Dermis blood vessel endothelial cell (primary cell): ENCODE results near the gene CCT3. TPM values are rescaled to one million over a fixed set of nuclear protein-coding genes. Genes with fewer than 3 reads are reported as not detected.
A peak's percentile ranks its signal among the peaks of the same experiment; 100 is the strongest.

ENCODE experiments used
- DNase-seq: peaks from one replicate; pipeline ENCODE4 v3.0.0; 2010
- total RNA-seq: library from RNA; depleted of rRNA; stranded (reverse); fragments of >200 nt; gene quantifications from 2 replicates; pipeline ENCODE4 v1.2.3, GENCODE V29; 2014

CCT3 gene
- total RNA-seq, 1 donor from 2014 or later, result 552 TPM

- no peak for DNase-seq
Measured at GRCh38 chr1:156276966-156277381, 61.1 kb downstream of the CCT3 start.

DNA sequence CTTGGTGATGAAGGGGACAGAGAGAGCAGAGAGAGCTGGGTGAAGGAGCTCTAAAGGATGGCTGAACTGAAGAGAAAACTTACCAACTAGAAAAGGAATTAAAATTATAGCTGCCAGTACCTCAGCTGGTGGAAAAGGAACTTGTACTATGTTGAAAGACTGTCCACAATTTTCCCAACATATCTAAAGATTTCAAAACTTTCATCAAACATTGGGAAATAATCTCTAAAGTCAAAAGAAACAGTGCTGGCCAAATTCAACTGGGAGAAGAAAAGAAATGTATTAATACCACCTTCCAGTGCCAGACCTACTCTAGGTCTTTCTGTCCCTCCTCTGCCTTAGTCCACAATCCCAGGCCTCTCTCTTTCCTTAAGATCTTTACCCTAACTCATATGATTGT lies 61.6 kb downstream of the CCT3 start:
- DNase-seq, result no peak

DNA sequence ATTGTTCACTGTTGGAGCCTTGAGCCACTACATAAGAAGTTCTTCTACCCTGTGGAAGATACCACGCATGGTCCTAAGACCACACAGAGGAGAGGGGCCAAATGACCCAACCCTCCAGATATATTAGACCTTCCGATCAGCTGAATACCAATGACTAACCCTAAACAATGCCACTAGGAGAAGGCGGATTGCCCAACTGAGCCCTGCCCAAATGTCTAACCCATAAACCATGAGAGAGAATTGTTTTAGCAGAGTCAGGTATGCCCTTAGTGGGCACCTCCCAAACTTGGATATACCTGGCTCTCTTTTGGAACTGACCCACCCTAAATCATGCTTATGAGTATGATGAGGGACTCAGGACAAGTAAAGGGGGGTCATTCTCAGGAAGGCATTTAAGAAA lies 67.8 kb downstream of the CCT3 start:
- DNase-seq, result no peak

GRCh38 chr1:156268336-156268735 lies 69.8 kb downstream of the CCT3 start:
- no peak for DNase-seq

- DNase-seq, result no peak
Measured at GRCh38 chr1:156266051-156266450, 72.0 kb downstream of the CCT3 start.

DNA sequence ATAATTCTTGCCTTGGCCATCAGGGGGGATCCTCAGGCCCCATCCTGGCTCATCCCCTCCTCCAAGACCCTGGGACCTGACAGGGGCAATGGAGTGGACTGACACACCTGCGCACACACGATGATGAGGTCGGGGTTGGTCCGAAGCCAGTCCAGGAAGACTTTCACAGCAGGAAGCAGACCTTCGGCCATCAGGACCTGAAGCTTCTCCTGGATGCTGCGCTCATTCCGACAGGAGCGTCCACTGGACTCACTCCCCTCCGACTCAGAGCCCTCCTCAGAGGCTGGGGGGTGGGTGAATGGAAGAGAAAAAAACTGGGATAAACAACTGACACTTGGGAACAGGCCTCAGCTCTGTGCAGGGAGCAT lies 74.8 kb downstream of the CCT3 start:
- DNase-seq, result no peak

GRCh38 chr1:156262461-156263287 lies 75.4 kb downstream of the CCT3 start:
- DNase-seq, result no peak

GRCh38 chr1:156260896-156261295 lies 77.2 kb downstream of the CCT3 start:
- no peak for DNase-seq

- peak; percentile 44 for DNase-seq
Measured at GRCh38 chr1:156259805-156260204, 78.3 kb downstream of the CCT3 start.

Other genes starting within 250 kb of the CCT3 start
- gene LMNA, start 223.6 kb downstream of the CCT3 start, total RNA-seq, result 502 and 945 TPM in 2 replicates
- gene SEMA4A, start 184.7 kb downstream of the CCT3 start, total RNA-seq, result 0.68 and 0.74 TPM in 2 replicates
- 9.0 and 15.9 TPM in 2 replicates for gene SLC25A44, start 144.2 kb downstream of the CCT3 start, total RNA-seq
- 64.2 and 66.4 TPM in 2 replicates for gene PMF1, start 125.3 kb downstream of the CCT3 start, total RNA-seq
- gene BGLAP, start 96.1 kb downstream of the CCT3 start, total RNA-seq, result 0.19 TPM in 1 of 2 replicates, not detected in the other
- 0.19 and 0.68 TPM in 2 replicates for gene PAQR6, start 90.2 kb downstream of the CCT3 start, total RNA-seq
- gene SMG5, start 55.5 kb downstream of the CCT3 start, total RNA-seq, result 74.2 and 89.6 TPM in 2 replicates
- gene TMEM79, start 54.0 kb downstream of the CCT3 start, total RNA-seq, result 1.2 and 1.7 TPM in 2 replicates
- 48.3 and 50.4 TPM in 2 replicates for gene GLMP, start 42.6 kb downstream of the CCT3 start, total RNA-seq
- not detected in 2 replicates for gene VHLL, start 39.0 kb downstream of the CCT3 start, total RNA-seq
- gene TSACC, start 234 bp upstream of the CCT3 start, total RNA-seq, result not detected in 2 replicates
- gene RHBG, start 30.9 kb upstream of the CCT3 start, total RNA-seq, result not detected in 2 replicates
- gene MEF2D, start 162.5 kb upstream of the CCT3 start, total RNA-seq, result 10.7 and 11.6 TPM in 2 replicates
- gene IQGAP3, start 234.3 kb upstream of the CCT3 start, total RNA-seq, result 7.3 and 37.9 TPM in 2 replicates
- gene TTC24, start 241.4 kb upstream of the CCT3 start, total RNA-seq, result not detected in 2 replicates